ENCODE data around the gene CIITA. TPM values are rescaled to one million over a fixed set of nuclear protein-coding genes. Genes with fewer than 3 reads are reported as not detected.

Gene CIITA
- total RNA-seq, 1 experiment from 2014 or later: 0.26 TPM

DNA sequence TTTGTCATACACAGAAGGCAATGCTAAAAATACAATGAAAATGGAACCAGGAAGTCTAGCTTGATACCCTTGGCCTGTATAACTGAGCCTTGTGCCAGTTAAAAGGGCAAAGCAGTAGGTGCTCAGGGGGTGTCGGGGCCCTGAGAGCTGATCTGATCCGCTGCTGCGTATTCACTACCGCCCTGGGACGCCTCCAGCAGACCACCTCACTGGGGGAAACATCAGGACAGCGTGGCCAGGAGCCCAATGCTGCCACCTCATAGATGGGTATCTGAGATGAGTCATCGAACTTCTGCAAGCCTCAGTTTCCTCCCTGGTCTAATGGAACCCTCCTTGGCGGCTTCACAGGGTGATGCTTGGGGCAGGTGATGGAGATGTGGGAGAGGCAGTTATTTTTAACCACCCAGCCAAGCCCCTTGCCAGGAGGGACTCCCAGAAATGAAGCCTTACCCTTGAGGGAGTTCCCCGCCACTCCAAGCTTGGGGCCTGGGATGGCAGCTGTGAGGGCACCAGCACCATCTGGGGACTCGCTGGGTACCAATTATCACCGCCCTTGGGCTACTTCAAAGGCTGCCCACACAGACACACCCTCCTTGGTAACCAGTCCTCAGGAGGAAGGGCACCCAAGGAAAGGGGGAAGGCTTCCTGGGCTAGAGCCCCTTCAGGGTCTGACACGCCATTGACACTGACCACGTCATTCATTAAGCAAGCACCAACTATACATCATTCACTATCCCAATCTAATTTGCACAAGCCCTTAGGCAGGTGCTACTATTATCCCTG lies 57.5 kb downstream of the CIITA start:
- DNase-seq (ENCODE audit: low spot score) (no peak), ATAC-seq (no peak)
- Mint-ChIP-seq H3K36me3 (peaks cover 14% of the 10 kb centered on the region; the same call in 1 of the 2 replicates), H3K27ac (no peak overlapping the region), H3K9me3 (no peaks in the 10 kb centered on the region), H3K27me3 (ENCODE audit: low read depth) (no peaks in the 10 kb centered on the region), H3K4me3 (no peak overlapping the region), H3K4me1 (peaks cover 8% of the 10 kb centered on the region)
- TF ChIP-seq ZNF416 (CRISPR knock-in tag; IDR thresholded peaks at IDR 0.05) (no peak), SMAD3 (CRISPR knock-in tag; IDR thresholded peaks at IDR 0.05; ENCODE audit: borderline replicate concordance) (no peak), HMGA2 (CRISPR knock-in tag; IDR thresholded peaks at IDR 0.05) (no peak), ZNF232 (CRISPR knock-in tag; IDR thresholded peaks at IDR 0.05) (no peak), EMX1 (CRISPR knock-in tag; IDR thresholded peaks at IDR 0.05) (no peak), TEAD4 (CRISPR knock-in tag; IDR thresholded peaks at IDR 0.05) (no peak), TEAD1 (CRISPR knock-in tag; IDR thresholded peaks at IDR 0.05) (no peak)
- TF ChIP-seq, protein P1, sequence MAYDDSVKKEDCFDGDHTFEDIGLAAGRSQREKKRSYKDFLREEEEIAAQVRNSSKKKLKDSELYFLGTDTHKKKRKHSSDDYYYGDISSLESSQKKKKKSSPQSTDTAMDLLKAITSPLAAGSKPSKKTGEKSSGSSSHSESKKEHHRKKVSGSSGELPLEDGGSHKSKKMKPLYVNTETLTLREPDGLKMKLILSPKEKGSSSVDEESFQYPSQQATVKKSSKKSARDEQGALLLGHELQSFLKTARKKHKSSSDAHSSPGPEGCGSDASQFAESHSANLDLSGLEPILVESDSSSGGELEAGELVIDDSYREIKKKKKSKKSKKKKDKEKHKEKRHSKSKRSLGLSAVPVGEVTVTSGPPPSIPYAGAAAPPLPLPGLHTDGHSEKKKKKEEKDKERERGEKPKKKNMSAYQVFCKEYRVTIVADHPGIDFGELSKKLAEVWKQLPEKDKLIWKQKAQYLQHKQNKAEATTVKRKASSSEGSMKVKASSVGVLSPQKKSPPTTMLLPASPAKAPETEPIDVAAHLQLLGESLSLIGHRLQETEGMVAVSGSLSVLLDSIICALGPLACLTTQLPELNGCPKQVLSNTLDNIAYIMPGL (CRISPR knock-in tag; IDR thresholded peaks at IDR 0.05): no peak
- TF ChIP-seq, protein P2, sequence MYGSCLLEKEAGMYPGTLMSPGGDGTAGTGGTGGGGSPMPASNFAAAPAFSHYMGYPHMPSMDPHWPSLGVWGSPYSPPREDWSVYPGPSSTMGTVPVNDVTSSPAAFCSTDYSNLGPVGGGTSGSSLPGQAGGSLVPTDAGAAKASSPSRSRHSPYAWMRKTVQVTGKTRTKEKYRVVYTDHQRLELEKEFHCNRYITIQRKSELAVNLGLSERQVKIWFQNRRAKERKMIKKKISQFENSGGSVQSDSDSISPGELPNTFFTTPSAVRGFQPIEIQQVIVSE (CRISPR knock-in tag; IDR thresholded peaks at IDR 0.05; ENCODE audit: borderline replicate concordance): no peak
- TF ChIP-seq, protein P3, sequence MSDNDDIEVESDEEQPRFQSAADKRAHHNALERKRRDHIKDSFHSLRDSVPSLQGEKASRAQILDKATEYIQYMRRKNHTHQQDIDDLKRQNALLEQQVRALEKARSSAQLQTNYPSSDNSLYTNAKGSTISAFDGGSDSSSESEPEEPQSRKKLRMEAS (CRISPR knock-in tag; IDR thresholded peaks at IDR 0.05): no peak
- ChIA-PET POLR2A (interaction anchor here (0.6 kb wide), 1 partner anchor 81 kb away, joined by 3 read pairs; no protein-coding TSS in a partner anchor), CTCF (interaction anchor here (1.7 to 2.6 kb wide), 2 partner anchors 16 to 19 kb away, joined by 4 to 11 read pairs; no protein-coding TSS in a partner anchor)

DNA sequence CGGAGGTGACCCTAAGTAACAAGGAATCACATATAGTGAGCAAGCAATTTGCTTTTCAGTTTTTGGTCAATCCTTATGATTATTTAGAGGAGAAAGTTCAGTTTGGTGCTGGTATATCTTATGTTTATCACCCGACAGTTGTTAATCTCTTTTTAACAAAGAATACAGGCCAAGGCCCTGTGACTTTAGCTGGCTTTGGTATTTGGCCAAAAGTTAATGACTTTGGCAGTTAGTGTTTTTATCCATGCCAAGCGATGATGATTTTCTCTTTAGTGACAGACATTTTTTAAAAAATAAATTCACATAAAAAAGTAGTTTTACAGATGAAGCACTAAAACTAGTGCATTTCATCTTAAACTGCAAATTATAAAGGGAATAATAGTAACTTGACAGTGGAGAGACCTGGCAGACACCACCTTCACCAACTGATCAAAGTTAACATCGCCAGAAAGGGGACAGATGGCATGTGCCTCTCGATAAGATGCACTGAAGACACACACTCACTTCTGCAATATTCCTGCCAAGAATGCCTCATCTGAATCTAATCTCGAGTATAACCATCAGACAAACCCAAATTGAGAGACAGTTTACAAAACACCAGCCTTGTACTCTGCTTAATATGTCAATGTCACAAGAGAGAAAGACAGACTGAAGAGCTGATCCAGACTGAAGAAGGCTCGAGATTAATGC lies 58.4 kb downstream of the CIITA start:
- TF ChIP-seq ZNF219 (CRISPR knock-in tag; IDR thresholded peaks at IDR 0.05; ENCODE audit: borderline replicate concordance) (no peak), RORB (CRISPR knock-in tag; IDR thresholded peaks at IDR 0.05) (no peak), CREB1 (CRISPR knock-in tag; IDR thresholded peaks at IDR 0.05) (no peak), ETV6 (CRISPR knock-in tag; IDR thresholded peaks at IDR 0.05) (no peak), CREM (CRISPR knock-in tag; IDR thresholded peaks at IDR 0.05) (no peak), EMX1 (CRISPR knock-in tag; IDR thresholded peaks at IDR 0.05) (no peak), ZNF317 (CRISPR knock-in tag; IDR thresholded peaks at IDR 0.05; ENCODE audit: borderline replicate concordance, low read depth) (no peak), SOX15 (CRISPR knock-in tag; IDR thresholded peaks at IDR 0.05) (no peak)
- TF ChIP-seq, protein P4, sequence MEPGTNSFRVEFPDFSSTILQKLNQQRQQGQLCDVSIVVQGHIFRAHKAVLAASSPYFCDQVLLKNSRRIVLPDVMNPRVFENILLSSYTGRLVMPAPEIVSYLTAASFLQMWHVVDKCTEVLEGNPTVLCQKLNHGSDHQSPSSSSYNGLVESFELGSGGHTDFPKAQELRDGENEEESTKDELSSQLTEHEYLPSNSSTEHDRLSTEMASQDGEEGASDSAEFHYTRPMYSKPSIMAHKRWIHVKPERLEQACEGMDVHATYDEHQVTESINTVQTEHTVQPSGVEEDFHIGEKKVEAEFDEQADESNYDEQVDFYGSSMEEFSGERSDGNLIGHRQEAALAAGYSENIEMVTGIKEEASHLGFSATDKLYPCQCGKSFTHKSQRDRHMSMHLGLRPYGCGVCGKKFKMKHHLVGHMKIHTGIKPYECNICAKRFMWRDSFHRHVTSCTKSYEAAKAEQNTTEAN (CRISPR knock-in tag; IDR thresholded peaks at IDR 0.05): no peak
- TF ChIP-seq, protein P5, sequence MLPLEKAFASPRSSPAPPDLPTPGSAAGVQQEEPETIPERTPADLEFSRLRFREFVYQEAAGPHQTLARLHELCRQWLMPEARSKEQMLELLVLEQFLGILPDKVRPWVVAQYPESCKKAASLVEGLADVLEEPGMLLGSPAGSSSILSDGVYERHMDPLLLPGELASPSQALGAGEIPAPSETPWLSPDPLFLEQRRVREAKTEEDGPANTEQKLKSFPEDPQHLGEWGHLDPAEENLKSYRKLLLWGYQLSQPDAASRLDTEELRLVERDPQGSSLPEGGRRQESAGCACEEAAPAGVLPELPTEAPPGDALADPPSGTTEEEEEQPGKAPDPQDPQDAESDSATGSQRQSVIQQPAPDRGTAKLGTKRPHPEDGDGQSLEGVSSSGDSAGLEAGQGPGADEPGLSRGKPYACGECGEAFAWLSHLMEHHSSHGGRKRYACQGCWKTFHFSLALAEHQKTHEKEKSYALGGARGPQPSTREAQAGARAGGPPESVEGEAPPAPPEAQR (CRISPR knock-in tag; IDR thresholded peaks at IDR 0.05): no peak
- TF ChIP-seq, protein P6, sequence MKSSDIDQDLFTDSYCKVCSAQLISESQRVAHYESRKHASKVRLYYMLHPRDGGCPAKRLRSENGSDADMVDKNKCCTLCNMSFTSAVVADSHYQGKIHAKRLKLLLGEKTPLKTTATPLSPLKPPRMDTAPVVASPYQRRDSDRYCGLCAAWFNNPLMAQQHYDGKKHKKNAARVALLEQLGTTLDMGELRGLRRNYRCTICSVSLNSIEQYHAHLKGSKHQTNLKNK (CRISPR knock-in tag; IDR thresholded peaks at IDR 0.05): no peak
- TF ChIP-seq, protein P7, sequence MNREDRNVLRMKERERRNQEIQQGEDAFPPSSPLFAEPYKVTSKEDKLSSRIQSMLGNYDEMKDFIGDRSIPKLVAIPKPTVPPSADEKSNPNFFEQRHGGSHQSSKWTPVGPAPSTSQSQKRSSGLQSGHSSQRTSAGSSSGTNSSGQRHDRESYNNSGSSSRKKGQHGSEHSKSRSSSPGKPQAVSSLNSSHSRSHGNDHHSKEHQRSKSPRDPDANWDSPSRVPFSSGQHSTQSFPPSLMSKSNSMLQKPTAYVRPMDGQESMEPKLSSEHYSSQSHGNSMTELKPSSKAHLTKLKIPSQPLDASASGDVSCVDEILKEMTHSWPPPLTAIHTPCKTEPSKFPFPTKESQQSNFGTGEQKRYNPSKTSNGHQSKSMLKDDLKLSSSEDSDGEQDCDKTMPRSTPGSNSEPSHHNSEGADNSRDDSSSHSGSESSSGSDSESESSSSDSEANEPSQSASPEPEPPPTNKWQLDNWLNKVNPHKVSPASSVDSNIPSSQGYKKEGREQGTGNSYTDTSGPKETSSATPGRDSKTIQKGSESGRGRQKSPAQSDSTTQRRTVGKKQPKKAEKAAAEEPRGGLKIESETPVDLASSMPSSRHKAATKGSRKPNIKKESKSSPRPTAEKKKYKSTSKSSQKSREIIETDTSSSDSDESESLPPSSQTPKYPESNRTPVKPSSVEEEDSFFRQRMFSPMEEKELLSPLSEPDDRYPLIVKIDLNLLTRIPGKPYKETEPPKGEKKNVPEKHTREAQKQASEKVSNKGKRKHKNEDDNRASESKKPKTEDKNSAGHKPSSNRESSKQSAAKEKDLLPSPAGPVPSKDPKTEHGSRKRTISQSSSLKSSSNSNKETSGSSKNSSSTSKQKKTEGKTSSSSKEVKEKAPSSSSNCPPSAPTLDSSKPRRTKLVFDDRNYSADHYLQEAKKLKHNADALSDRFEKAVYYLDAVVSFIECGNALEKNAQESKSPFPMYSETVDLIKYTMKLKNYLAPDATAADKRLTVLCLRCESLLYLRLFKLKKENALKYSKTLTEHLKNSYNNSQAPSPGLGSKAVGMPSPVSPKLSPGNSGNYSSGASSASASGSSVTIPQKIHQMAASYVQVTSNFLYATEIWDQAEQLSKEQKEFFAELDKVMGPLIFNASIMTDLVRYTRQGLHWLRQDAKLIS (CRISPR knock-in tag; IDR thresholded peaks at IDR 0.05; ENCODE audit: borderline replicate concordance): no peak
- TF ChIP-seq, protein P8, sequence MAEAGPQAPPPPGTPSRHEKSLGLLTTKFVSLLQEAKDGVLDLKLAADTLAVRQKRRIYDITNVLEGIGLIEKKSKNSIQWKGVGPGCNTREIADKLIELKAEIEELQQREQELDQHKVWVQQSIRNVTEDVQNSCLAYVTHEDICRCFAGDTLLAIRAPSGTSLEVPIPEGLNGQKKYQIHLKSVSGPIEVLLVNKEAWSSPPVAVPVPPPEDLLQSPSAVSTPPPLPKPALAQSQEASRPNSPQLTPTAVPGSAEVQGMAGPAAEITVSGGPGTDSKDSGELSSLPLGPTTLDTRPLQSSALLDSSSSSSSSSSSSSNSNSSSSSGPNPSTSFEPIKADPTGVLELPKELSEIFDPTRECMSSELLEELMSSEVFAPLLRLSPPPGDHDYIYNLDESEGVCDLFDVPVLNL (CRISPR knock-in tag; IDR thresholded peaks at IDR 0.05; ENCODE audit: borderline replicate concordance, low read depth): no peak
- no peak overlapping the region for H3K4me3 Mint-ChIP-seq
- H3K4me1 Mint-ChIP-seq: peaks cover 15% of the 10 kb centered on the region
- no peaks in the 10 kb centered on the region for H3K9me3 Mint-ChIP-seq
- ATAC-seq (no peak), DNase-seq (ENCODE audit: low spot score) (no peak)
- ChIA-PET POLR2A (no interaction called here), CTCF (interaction anchor here (1.7 to 2.5 kb wide), 2 partner anchors 17 to 18 kb away, joined by 4 to 18 read pairs; no protein-coding TSS in a partner anchor)
- peaks cover 16% of the 10 kb centered on the region; the same call in 1 of the 2 replicates for H3K36me3 Mint-ChIP-seq
- no peaks in the 10 kb centered on the region for H3K27me3 Mint-ChIP-seq (ENCODE audit: low read depth)
- H3K27ac Mint-ChIP-seq: no peak overlapping the region
